DMS53 treated with DMSO at 0.1 percent for 48 hours (cell line): ENCODE measurements around the gene HEG1.

Experiments used
- DNase-seq: peaks from one replicate; lab custom pipeline; 2025; ENCODE audit not compliant: unreplicated experiment; lab: John Stamatoyannopoulos, UW

The HEG1 gene

DNA sequence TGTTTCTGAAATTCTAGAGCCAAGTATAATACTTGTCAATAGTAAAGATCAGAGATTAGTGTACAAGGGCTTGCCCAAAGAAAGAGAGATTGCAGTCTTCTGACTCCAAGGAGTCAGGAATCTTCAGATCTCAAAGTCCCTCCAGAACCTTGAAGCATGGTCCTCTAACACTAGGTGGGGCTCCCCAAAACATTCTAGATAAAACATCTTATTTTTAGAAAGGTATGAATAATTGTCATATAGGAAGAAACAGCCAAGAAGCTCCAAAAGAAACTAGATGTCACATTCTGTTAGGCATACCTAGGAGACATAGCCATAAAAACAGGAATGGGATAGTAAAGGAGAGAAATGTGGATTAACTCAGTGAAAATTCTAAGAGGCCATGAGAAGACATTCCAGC, 132.0 kb downstream of the HEG1 start:
- DNase-seq, result no peak

DNA sequence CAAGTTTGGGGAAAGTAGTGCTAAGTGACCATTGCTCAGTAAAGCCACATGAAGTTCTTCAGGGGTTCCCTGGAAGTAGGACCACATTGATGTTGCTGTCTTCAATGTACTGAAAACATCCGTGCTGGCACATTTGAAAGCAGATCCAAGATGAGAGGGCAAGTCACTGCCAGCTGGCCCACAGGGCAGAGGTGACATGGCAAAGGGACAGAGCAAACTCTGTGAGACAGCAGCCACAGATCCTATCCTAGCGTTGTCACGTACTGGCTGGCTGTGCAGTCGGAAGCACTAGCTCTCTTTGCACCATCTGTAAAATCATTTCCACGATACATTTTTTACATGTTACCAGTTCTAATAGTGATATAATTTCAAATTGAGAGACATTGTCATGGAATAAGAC, 135.1 kb downstream of the HEG1 start:
- DNase-seq, result no peak

DNA sequence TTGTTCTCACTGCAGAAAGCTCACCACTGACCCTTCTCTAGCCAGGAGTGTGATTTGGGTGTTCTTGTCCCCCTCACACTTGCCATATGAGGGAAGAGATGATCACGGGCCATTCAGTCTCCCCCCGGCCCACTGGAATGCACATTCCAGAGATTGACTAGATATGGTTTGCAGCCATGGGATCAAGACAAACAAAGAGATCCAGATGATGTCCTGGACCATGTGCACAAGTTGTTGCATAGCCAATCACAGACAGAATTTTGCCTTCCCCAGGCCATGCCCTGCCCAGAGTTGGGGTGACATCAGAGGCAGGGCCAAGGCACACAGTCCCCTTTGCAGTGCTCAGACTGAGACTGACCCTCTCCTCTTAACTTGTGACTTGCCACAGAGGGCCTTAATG, 136.0 kb downstream of the HEG1 start:
- no peak for DNase-seq

DNA sequence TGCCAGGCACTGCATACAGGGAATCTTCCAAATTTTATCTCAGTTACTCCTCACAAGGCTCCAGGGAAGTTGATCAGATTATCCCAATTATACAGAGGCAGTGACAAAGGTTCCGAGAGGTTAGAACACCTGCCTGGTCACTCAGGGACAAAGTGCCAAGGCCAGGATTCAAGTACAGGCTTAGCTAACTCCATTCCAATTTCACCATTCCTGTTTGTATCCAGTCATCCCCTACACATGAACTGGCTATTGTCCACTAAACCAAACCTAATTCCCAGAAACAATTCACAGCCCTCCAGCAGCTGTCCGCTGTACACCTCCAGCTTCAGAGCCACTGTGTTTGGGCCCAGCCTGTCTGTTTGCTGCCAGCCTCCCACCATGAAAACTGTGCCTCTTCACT, 137.3 kb downstream of the HEG1 start:
- DNase-seq, result no peak

DNA sequence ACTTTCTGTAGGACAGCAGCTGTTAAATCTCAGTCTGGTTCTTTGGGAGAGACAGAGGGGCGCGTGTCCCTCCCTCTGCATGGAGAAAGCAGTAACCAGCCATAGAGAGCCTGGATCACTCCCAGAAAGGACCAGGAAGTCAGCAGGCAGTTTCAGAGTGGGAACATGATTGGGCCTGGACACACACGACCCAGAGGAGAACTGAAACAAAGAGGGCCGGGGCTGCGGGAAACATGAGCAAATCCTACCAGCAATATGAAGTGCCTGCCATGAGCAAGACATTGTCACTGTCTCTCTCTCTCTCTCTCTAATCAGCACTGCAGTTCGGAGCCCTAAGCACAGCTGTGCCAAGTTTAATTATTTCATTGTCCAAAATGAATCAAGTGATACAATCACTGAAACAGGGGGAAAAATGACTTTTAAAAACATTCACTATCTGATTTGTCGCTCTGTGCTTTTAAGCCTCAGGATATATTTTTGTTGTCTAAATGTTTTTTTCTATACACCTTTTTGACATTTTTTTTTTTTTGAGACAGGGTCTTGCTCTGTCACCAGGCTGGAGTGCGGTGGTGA, 138.9 kb downstream of the HEG1 start:
- DNase-seq, result no peak
